Measurements from ENCODE around the gene PSG5.
A peak's percentile ranks its signal among the peaks of the same experiment; 100 is the strongest.
"Not testable (repeated sequence)": the region's sequence is repeated elsewhere in the genome, so short reads cannot be mapped to it uniquely, and the experiment has no call there.

Gene PSG5

GRCh38 chr19:43162261-43162660 lies 24.1 kb downstream of the PSG5 start:
- H2AFZ ChIP-seq (ENCODE audit: low read length); H4K20me1 ChIP-seq (ENCODE audit: insufficient read depth, low read length); H3K4me2 ChIP-seq (ENCODE audit: low read depth, low read length); H3F3A ChIP-seq (ENCODE audit: insufficient read depth, low read length); H3K27ac ChIP-seq (ENCODE audit: low read length); H3K4me1 ChIP-seq (ENCODE audit: low read length); H3K9me3 ChIP-seq (replicated peaks; ENCODE audit: insufficient read depth, low read length); H3K9ac ChIP-seq (ENCODE audit: low read length); H3K27me3 ChIP-seq (replicated peaks; ENCODE audit: insufficient read depth, low read length); H3K9me2 ChIP-seq (replicated peaks; ENCODE audit: insufficient read depth, low read length); H3K36me3 ChIP-seq (replicated peaks; ENCODE audit: insufficient read depth, low read length); H3K79me2 ChIP-seq (ENCODE audit: low read length); H3K4me3 ChIP-seq (ENCODE audit: low read length); DNase-seq: not testable (repeated sequence)

GRCh38 chr19:43152214-43152613 lies 34.1 kb downstream of the PSG5 start:
- H3K4me2 ChIP-seq (ENCODE audit: low read depth, low read length), result no peak overlapping the region
- H3F3A ChIP-seq (ENCODE audit: insufficient read depth, low read length), result no peaks in the 10 kb centered on the region
- no peaks in the 10 kb centered on the region for H3K4me1 ChIP-seq (ENCODE audit: low read length)
- no peak overlapping the region for H3K9ac ChIP-seq (ENCODE audit: low read length)
- H3K27me3 ChIP-seq (replicated peaks; ENCODE audit: insufficient read depth, low read length), result no peaks in the 10 kb centered on the region
- no peaks in the 10 kb centered on the region for H4K20me1 ChIP-seq (ENCODE audit: insufficient read depth, low read length)
- H2AFZ ChIP-seq (ENCODE audit: low read length), result no peak overlapping the region
- no peak overlapping the region for H3K4me3 ChIP-seq (ENCODE audit: low read length)
- no peaks in the 10 kb centered on the region for H3K9me3 ChIP-seq (replicated peaks; ENCODE audit: insufficient read depth, low read length)
- no peaks in the 10 kb centered on the region for H3K36me3 ChIP-seq (replicated peaks; ENCODE audit: insufficient read depth, low read length)
- no peaks in the 10 kb centered on the region for H3K9me2 ChIP-seq (replicated peaks; ENCODE audit: insufficient read depth, low read length)
- no peak overlapping the region for H3K27ac ChIP-seq (ENCODE audit: low read length)
- TF ChIP-seq CTCF (IDR thresholded peaks at IDR 0.05; ENCODE audit: low read length) (no peak), EZH2phosphoT487 (IDR thresholded peaks at IDR 0.05; ENCODE audit: low read length) (no peak), EZH2 (optimal IDR thresholded peaks at IDR 0.05; ENCODE audit: low read depth, low read length) (no peak)
- no peaks in the 10 kb centered on the region for H3K79me2 ChIP-seq (ENCODE audit: low read length)
- DNase-seq, result no peak

DNA sequence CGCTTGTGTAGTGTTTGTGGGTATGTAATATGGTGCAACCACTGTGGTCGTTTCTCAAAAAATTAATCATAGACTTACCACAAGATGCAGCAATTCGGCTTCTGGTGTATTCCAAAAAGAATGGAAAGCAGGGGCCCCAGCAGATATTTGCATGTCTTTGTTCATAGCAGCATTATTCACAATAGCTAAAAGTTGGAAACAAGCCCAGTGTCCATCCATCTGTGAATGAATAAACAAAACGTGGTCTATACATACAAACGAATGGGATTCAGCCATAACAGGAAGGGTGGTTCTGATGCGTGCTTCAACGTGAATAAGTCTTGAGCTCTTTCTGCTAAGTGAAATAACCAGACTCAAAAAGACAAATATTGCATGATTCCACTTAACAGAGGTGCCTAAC lies 36.5 kb downstream of the PSG5 start:
- H2AFZ ChIP-seq (ENCODE audit: low read length); H3K27me3 ChIP-seq (replicated peaks; ENCODE audit: insufficient read depth, low read length); H3K4me3 ChIP-seq (ENCODE audit: low read length); H3K9ac ChIP-seq (ENCODE audit: low read length); H3K9me3 ChIP-seq (replicated peaks; ENCODE audit: insufficient read depth, low read length); H4K20me1 ChIP-seq (ENCODE audit: insufficient read depth, low read length); H3K4me2 ChIP-seq (ENCODE audit: low read depth, low read length); H3K4me1 ChIP-seq (ENCODE audit: low read length); H3K27ac ChIP-seq (ENCODE audit: low read length); H3K79me2 ChIP-seq (ENCODE audit: low read length); H3F3A ChIP-seq (ENCODE audit: insufficient read depth, low read length); H3K36me3 ChIP-seq (replicated peaks; ENCODE audit: insufficient read depth, low read length); H3K9me2 ChIP-seq (replicated peaks; ENCODE audit: insufficient read depth, low read length); DNase-seq: not testable (repeated sequence)

DNA sequence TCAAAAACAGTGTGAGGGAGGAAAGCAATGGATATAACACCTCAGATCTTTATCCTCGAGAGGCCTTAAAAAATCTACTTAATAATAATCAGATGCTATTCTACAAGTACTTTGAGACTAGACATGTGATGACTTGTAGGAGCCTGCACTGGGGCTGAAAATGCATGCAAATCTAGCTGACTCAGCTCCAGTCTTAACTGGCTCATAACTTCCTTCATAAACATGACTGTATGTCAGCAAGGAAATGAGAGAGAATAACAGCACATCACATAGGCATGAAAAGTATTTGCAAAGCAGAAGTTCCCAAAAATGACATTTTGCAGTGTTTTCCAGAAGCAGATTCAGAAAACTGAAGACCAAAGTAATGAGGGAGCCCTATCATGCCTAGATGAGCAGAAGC lies 38.1 kb downstream of the PSG5 start:
- peak; percentile 45 for DNase-seq
- H3K4me3 ChIP-seq (ENCODE audit: low read length), result no peak overlapping the region
- no peak overlapping the region for H3K4me2 ChIP-seq (ENCODE audit: low read depth, low read length)
- no peaks in the 10 kb centered on the region for H3K36me3 ChIP-seq (replicated peaks; ENCODE audit: insufficient read depth, low read length)
- H4K20me1 ChIP-seq (ENCODE audit: insufficient read depth, low read length), result no peaks in the 10 kb centered on the region
- H3K9me2 ChIP-seq (replicated peaks; ENCODE audit: insufficient read depth, low read length), result no peaks in the 10 kb centered on the region
- no peak overlapping the region for H3K27ac ChIP-seq (ENCODE audit: low read length)
- no peaks in the 10 kb centered on the region for H3K4me1 ChIP-seq (ENCODE audit: low read length)
- no peak overlapping the region for H3K9ac ChIP-seq (ENCODE audit: low read length)
- TF ChIP-seq CTCF (IDR thresholded peaks at IDR 0.05; ENCODE audit: low read length) (no peak), EZH2 (optimal IDR thresholded peaks at IDR 0.05; ENCODE audit: low read depth, low read length) (no peak), EZH2phosphoT487 (IDR thresholded peaks at IDR 0.05; ENCODE audit: low read length) (no peak)
- H3K79me2 ChIP-seq (ENCODE audit: low read length), result no peaks in the 10 kb centered on the region
- H3K27me3 ChIP-seq (replicated peaks; ENCODE audit: insufficient read depth, low read length), result no peaks in the 10 kb centered on the region
- H3K9me3 ChIP-seq (replicated peaks; ENCODE audit: insufficient read depth, low read length), result no peaks in the 10 kb centered on the region
- H2AFZ ChIP-seq (ENCODE audit: low read length), result no peak overlapping the region
- H3F3A ChIP-seq (ENCODE audit: insufficient read depth, low read length), result no peaks in the 10 kb centered on the region

GRCh38 chr19:43141763-43142162 lies 44.6 kb downstream of the PSG5 start:
- not testable (repeated sequence) for H3K27me3 ChIP-seq (replicated peaks; ENCODE audit: insufficient read depth, low read length); H3K4me3 ChIP-seq (ENCODE audit: low read length); H3K36me3 ChIP-seq (replicated peaks; ENCODE audit: insufficient read depth, low read length); H3F3A ChIP-seq (ENCODE audit: insufficient read depth, low read length); H3K9me3 ChIP-seq (replicated peaks; ENCODE audit: insufficient read depth, low read length); H3K4me2 ChIP-seq (ENCODE audit: low read depth, low read length); H3K79me2 ChIP-seq (ENCODE audit: low read length); H3K27ac ChIP-seq (ENCODE audit: low read length); H2AFZ ChIP-seq (ENCODE audit: low read length); H4K20me1 ChIP-seq (ENCODE audit: insufficient read depth, low read length); H3K9me2 ChIP-seq (replicated peaks; ENCODE audit: insufficient read depth, low read length); H3K9ac ChIP-seq (ENCODE audit: low read length); H3K4me1 ChIP-seq (ENCODE audit: low read length); DNase-seq
